ENCODE data around the gene ZSCAN5C.

DNA sequence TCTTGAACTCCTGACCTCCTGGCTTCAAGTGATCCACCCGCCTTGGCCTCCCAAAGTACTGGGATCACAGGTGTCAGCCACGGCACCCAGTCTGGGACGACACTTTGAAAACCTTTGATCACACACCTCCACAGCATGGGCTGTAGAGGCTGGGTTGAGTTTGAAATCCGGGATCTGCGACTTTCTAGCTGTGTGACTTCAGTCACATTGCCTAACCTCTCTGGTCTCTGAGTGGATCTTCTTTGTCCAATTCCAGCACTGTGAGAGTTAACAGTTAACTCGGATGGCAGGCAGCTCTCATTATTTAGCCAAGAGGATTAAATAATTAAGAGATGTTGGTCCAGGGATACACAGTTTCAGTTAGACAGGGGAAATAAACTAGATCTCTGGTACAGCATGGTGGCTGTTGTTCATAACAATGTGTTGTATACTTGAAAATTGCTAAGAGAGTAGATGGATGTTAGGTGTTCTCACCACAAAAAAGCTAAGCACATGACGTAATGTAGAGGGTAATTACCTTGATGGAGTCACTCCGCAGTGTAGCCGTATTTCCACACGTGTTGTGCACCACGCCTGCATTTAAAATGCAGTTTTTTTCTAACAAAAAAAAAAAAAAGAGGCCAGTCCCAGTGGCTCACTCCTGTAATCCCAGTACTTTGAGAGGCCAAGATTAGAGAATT, 24.4 kb upstream of the ZSCAN5C start:
- TF ChIP-seq EZH2 (IDR thresholded peaks at IDR 0.05; ENCODE audit: insufficient read depth, low read length): no peak
- TF ChIP-seq, protein P1, sequence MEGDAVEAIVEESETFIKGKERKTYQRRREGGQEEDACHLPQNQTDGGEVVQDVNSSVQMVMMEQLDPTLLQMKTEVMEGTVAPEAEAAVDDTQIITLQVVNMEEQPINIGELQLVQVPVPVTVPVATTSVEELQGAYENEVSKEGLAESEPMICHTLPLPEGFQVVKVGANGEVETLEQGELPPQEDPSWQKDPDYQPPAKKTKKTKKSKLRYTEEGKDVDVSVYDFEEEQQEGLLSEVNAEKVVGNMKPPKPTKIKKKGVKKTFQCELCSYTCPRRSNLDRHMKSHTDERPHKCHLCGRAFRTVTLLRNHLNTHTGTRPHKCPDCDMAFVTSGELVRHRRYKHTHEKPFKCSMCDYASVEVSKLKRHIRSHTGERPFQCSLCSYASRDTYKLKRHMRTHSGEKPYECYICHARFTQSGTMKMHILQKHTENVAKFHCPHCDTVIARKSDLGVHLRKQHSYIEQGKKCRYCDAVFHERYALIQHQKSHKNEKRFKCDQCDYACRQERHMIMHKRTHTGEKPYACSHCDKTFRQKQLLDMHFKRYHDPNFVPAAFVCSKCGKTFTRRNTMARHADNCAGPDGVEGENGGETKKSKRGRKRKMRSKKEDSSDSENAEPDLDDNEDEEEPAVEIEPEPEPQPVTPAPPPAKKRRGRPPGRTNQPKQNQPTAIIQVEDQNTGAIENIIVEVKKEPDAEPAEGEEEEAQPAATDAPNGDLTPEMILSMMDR (IDR thresholded peaks at IDR 0.05; ENCODE audit: insufficient read depth, low read depth, low read length): no peak

All from astrocyte (in vitro differentiated cells and primary cell).